Measurements from ENCODE around the gene NEDD8.

GRCh38 chr14:24238123-24238522, 6.0 kb upstream of the NEDD8 start:
- TF ChIP-seq KLF9 (tag by site-specific recombination; IDR thresholded peaks at IDR 0.05; ENCODE audit: low read depth) (no peak), CTCF (tag by site-specific recombination; IDR thresholded peaks at IDR 0.05) (no peak), ZNF23 (tag by site-specific recombination; IDR thresholded peaks at IDR 0.05; ENCODE audit: borderline replicate concordance) (no peak)

Measured in HEK293 (cell line).